ENCODE results near the gene FANCI. TPM values are rescaled to one million over a fixed set of nuclear protein-coding genes. Genes with fewer than 3 reads are reported as not detected.

FANCI gene
- 10 to 100 TPM; 34.9 to 39.4 (median 35.5) TPM for polyA plus RNA-seq (ENCODE audit: insufficient read length in 3 of 3)
- long read RNA-seq, donor 1, partial matches to known transcripts: 13 of 13 reads
- long read RNA-seq, donor 1, other reads (novel, unspliced or antisense): 0 of 13 reads
- long read RNA-seq, donor 2: 0 reads
- long read RNA-seq, donor 3: 0 reads
- long read RNA-seq, donor 4, full-length matches to known transcripts: 1 of 1 reads
- long read RNA-seq, donor 4, partial matches to known transcripts: 0 of 1 reads
- long read RNA-seq, donor 4, other reads (novel, unspliced or antisense): 0 of 1 reads
- long read RNA-seq, donor 5: 0 reads
- long read RNA-seq, donor 6: 0 reads
- long read RNA-seq, donor 7, partial matches to known transcripts: 11 of 11 reads
- long read RNA-seq, donor 7, other reads (novel, unspliced or antisense): 0 of 11 reads
- long read RNA-seq, donor 8: 0 reads
- long read RNA-seq, donor 9, full-length matches to known transcripts: 1 of 37 reads
- long read RNA-seq, donor 9, partial matches to known transcripts: 36 of 37 reads
- long read RNA-seq, donor 9, other reads (novel, unspliced or antisense): 0 of 37 reads
- long read RNA-seq, donor 10: 0 reads
- long read RNA-seq, donor 11, full-length matches to known transcripts: 1 of 1 reads
- long read RNA-seq, donor 11, partial matches to known transcripts: 0 of 1 reads
- long read RNA-seq, donor 11, other reads (novel, unspliced or antisense): 0 of 1 reads
- long read RNA-seq, donor 12, full-length matches to known transcripts: 2 of 7 reads
- long read RNA-seq, donor 12, partial matches to known transcripts: 5 of 7 reads
- long read RNA-seq, donor 12, other reads (novel, unspliced or antisense): 0 of 7 reads
- long read RNA-seq, donor 13: 0 reads
- long read RNA-seq, donor 14: 0 reads
- long read RNA-seq, donor 15: 0 reads
- long read RNA-seq, donor 16: 0 reads

- DNase-seq: peak; percentile 94
Measured at GRCh38 chr15:89243691-89244573, at the start of gene FANCI. TSS of gene FANCI (plus strand) at chr15:89243979. CDS start at chr15:89247648, 3,669 bp downstream.

- DNase-seq: no peak
Measured at GRCh38 chr15:89194608-89195007, 49.2 kb upstream of the FANCI start.

- no peak for DNase-seq
Measured at GRCh38 chr15:89195836-89196235, 47.9 kb upstream of the FANCI start.

- no peak for DNase-seq
Measured at GRCh38 chr15:89196241-89196640, 47.5 kb upstream of the FANCI start.

GRCh38 chr15:89196994-89197393 is 46.8 kb upstream of the FANCI start:
- no peak for DNase-seq

- DNase-seq: peak; percentile 11
Measured at GRCh38 chr15:89197503-89197971, 46.2 kb upstream of the FANCI start.

GRCh38 chr15:89198196-89198595 is 45.6 kb upstream of the FANCI start:
- DNase-seq: no peak

- no peak for DNase-seq
Measured at GRCh38 chr15:89198934-89199333, 44.8 kb upstream of the FANCI start.

- no peak for DNase-seq
Measured at GRCh38 chr15:89199746-89200145, 44.0 kb upstream of the FANCI start.

GRCh38 chr15:89200182-89200581 is 43.6 kb upstream of the FANCI start:
- DNase-seq: no peak

GRCh38 chr15:89201465-89202005 is 42.2 kb upstream of the FANCI start:
- no peak for DNase-seq

- DNase-seq: no peak
Measured at GRCh38 chr15:89203705-89204273, 40.0 kb upstream of the FANCI start.

- no peak for DNase-seq
Measured at GRCh38 chr15:89205991-89206585, 37.7 kb upstream of the FANCI start.

GRCh38 chr15:89206908-89207331 is 36.9 kb upstream of the FANCI start:
- peak; percentile 56 for DNase-seq

GRCh38 chr15:89208256-89208655 is 35.5 kb upstream of the FANCI start:
- DNase-seq: no peak

- no peak for DNase-seq
Measured at GRCh38 chr15:89209057-89209456, 34.7 kb upstream of the FANCI start.

- DNase-seq: no peak
Measured at GRCh38 chr15:89211678-89212170, 32.1 kb upstream of the FANCI start.

GRCh38 chr15:89215627-89216026 is 28.2 kb upstream of the FANCI start:
- DNase-seq: no peak

GRCh38 chr15:89217031-89217430 is 26.7 kb upstream of the FANCI start:
- DNase-seq: no peak

GRCh38 chr15:89217686-89218376 is 25.9 kb upstream of the FANCI start:
- DNase-seq: no peak
